Superior temporal gyrus (tissue), 1 donor: ENCODE measurements around the gene SLC16A12.
"Not testable (repeated sequence)": the region's sequence is repeated elsewhere in the genome, so short reads cannot be mapped to it uniquely, and the experiment has no call there.

Experiments
- DNase-seq: peaks from one replicate; pipeline ENCODE4 v3.0.0-alpha.2; 2016; ENCODE audit errors: extremely low spot score

Gene SLC16A12

GRCh38 chr10:89548673-89549072 lies 13.3 kb upstream of the SLC16A12 start:
- no peak for DNase-seq

GRCh38 chr10:89547853-89548513 lies 12.6 kb upstream of the SLC16A12 start:
- no peak for DNase-seq

- DNase-seq = not testable (repeated sequence)
These were observed 11.3 kb upstream of the SLC16A12 start for GRCh38 chr10:89546651-89547050.

GRCh38 chr10:89543841-89544240 lies 8.4 kb upstream of the SLC16A12 start:
- no peak for DNase-seq

GRCh38 chr10:89540420-89540949 lies 5.1 kb upstream of the SLC16A12 start:
- DNase-seq = no peak

GRCh38 chr10:89537364-89537763 lies 2.0 kb upstream of the SLC16A12 start:
- DNase-seq = no peak

GRCh38 chr10:89536013-89536354 lies 590 bp upstream of the SLC16A12 start:
- no peak for DNase-seq

GRCh38 chr10:89534826-89535166 lies 598 bp downstream of the SLC16A12 start:
- no peak for DNase-seq

GRCh38 chr10:89532476-89532875 lies 2.9 kb downstream of the SLC16A12 start:
- no peak for DNase-seq

- DNase-seq = no peak
These were observed 4.0 kb downstream of the SLC16A12 start for GRCh38 chr10:89531359-89531758.

GRCh38 chr10:89529711-89530110 lies 5.7 kb downstream of the SLC16A12 start:
- not testable (repeated sequence) for DNase-seq

GRCh38 chr10:89526358-89526757 lies 9.0 kb downstream of the SLC16A12 start:
- DNase-seq = no peak

GRCh38 chr10:89525556-89525955 lies 9.8 kb downstream of the SLC16A12 start:
- no peak for DNase-seq

- DNase-seq = no peak
These were observed 11.1 kb downstream of the SLC16A12 start for GRCh38 chr10:89524279-89524678.

GRCh38 chr10:89523274-89523673 lies 12.1 kb downstream of the SLC16A12 start:
- DNase-seq = no peak

- DNase-seq = no peak
These were observed 12.9 kb downstream of the SLC16A12 start for GRCh38 chr10:89522463-89522862.

- DNase-seq = no peak
These were observed 14.0 kb downstream of the SLC16A12 start for GRCh38 chr10:89521368-89521767.

GRCh38 chr10:89520706-89521105 lies 14.7 kb downstream of the SLC16A12 start:
- DNase-seq = no peak

GRCh38 chr10:89518876-89519842 lies 16.2 kb downstream of the SLC16A12 start:
- DNase-seq = no peak

GRCh38 chr10:89518108-89518507 lies 17.3 kb downstream of the SLC16A12 start:
- no peak for DNase-seq

GRCh38 chr10:89516149-89516832 lies 19.1 kb downstream of the SLC16A12 start:
- DNase-seq = no peak
